ENCODE data around the gene TMPRSS13.

Gene TMPRSS13

GRCh38 chr11:117887431-117888138 is 41.6 kb downstream of the TMPRSS13 start:
- DNase-seq: no peak

- no peak for DNase-seq
Observed at GRCh38 chr11:117885777-117886176, 43.4 kb downstream of the TMPRSS13 start.

- DNase-seq: no peak
Observed at GRCh38 chr11:117884994-117885393, 44.2 kb downstream of the TMPRSS13 start.

GRCh38 chr11:117883063-117883462 is 46.1 kb downstream of the TMPRSS13 start:
- no peak for DNase-seq

DNA sequence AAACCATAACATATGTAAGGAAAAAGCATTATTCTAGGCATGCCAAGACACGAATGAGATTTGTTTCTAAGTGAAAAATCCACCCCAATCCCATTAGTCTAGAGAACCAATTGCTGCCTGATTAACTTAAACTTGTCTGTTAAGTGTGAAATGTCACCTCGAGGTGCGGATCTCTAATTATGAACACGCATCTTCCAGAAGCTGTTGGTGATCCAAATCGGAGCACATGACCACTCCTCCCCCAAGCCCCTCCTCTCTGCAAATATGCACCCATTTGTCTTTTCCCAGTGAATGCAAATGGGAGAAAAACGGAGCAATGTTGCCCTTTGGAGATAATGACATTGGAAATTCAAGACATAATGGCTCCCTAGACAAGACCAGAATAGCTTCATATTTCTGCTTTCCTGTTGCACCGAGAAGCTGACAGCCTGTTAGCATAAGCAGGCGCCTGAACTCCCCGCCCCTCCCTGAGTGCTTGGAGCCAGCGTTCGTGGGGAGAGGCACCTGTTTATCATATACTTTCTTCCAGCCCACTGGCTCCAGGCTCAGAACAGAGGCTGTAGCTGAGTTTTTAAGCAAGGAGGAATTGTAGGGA is 46.8 kb downstream of the TMPRSS13 start:
- DNase-seq: no peak

- no peak for DNase-seq
Observed at GRCh38 chr11:117881217-117881616, 48.0 kb downstream of the TMPRSS13 start.

DNA sequence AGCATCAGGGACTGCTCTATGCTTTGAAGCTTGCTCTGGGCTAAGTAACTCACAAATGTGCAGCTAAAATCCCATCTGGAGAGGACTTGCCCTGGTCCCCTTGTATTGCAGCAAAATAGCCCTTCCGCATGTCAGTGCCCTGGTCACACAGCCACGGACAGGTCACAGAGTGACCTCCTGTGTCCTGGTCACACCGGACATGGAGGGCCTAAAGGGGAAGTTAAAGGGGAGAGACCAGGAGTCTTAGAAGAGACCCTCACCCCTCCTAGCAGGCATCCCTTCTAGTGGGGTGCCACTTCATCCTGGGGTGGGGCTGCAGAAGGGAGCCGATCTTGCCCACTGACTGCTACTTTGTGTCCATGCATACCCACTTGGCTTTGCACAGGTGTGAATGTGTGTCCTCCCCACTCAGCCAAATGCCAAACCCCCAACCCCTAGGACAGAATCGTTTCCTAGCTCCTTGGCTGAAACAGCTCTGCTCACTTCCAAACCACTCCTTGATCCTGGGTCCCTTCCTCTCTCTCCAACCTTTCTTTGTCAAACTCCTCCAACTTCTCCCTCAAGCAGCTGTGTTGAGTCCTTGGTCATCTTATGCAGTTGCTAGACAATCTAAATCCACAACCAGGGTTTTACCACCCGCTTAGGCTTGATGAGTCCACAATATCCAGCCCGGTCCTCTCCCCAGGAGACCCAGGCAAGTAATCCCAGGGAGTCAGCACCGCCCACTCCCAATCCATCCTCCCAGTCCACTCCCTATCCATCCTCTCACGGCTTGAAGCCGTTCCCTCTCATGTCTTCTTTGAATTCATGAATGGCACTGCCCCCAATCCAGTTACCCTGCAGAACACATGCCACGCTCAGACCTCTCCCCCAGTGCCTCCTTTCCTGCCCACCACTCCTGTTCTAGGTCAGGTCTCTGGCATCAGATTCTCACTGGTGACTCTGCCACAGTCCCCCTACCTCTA is 49.4 kb downstream of the TMPRSS13 start:
- no peak for DNase-seq

DNA sequence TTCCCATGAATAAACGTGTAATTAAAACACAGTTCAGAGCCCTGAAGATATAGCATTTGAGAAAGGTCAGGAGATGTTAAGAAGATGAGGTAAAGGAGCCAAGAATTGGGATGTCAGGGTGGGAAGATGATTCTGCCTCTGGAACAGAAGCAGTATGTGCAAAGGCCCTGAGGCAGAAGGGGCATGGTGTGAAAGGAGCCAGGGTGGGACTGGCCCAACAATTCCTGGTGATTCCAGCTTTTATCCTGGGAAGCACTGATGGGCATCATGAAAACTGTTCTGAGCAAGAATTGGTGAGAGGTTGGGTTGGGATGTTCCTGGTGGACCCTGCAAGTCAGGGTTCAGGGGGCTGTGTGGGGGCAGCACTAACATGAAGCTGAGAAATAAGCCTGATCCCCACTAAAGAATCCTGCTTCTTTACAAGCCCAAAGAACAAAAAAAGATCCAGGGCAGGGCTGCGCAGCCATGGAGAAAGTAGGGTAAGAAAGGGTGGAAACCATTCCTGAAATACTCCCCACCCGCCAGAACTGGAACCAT is 50.2 kb downstream of the TMPRSS13 start:
- no peak for DNase-seq

- no peak for DNase-seq
Observed at GRCh38 chr11:117878314-117878938, 50.8 kb downstream of the TMPRSS13 start.

GRCh38 chr11:117877120-117877784 is 52.0 kb downstream of the TMPRSS13 start:
- no peak for DNase-seq

DNA sequence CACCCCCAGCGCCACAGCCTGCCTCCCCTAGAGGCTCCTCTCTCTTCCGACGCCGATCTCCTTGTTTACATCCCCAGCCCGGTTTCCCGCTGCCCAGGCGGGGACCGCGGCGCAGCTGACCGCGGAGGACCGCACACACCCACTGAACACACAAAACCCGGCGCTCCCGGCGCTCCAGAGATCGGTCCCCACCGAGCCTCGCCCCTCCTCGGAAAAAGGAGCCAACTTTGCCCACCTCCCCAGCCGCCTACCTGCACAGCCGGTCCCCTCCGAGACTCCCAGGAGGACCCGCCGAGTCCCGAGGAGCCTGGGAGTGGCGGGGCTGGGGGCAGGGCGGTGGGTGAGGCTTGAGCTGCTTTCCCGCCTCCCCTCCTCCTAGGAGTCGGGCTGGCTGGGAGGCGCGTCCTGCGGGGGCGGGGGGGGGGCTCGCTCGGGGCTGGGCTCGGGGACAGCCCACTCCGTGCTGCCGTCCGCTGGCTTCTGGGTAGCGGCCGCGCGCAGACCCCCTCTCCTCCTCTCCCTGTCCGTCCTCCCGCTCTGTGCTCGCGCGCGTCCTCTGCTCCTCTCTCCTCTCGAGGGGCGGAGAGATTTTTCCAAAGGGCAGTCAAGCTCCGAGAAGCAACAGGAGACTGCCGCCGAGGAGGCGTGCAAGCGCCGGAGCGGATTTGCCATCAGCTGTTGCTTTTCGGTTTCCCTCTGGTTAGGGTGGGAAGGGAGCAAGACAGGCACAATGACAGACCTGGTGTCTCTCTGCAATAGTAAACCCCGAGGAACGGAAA is 52.7 kb downstream of the TMPRSS13 start, which contains the start of gene FXYD6:
Gene FXYD6, minus strand, starts transcription at position 318 of the 779 bp plus-strand sequence. CDS start 33,882 bp downstream, outside the sequence.
- peak; percentile 14 for DNase-seq

DNA sequence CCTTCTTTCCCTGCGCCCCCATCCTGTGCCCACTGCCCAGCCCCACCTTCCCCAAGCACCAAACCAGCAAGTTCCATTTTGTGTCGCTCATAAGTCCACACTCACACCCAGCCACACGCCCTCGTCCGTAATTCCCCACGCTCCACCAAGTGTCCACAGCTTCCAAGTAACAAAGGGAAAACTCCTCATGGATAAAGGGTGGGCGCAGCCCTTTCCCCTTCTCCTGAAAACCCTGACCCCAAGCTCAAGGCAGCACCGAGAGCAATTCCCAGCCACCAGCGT is 53.2 kb downstream of the TMPRSS13 start:
- DNase-seq: no peak

- DNase-seq: no peak
Observed at GRCh38 chr11:117875382-117876058, 53.7 kb downstream of the TMPRSS13 start.

DNA sequence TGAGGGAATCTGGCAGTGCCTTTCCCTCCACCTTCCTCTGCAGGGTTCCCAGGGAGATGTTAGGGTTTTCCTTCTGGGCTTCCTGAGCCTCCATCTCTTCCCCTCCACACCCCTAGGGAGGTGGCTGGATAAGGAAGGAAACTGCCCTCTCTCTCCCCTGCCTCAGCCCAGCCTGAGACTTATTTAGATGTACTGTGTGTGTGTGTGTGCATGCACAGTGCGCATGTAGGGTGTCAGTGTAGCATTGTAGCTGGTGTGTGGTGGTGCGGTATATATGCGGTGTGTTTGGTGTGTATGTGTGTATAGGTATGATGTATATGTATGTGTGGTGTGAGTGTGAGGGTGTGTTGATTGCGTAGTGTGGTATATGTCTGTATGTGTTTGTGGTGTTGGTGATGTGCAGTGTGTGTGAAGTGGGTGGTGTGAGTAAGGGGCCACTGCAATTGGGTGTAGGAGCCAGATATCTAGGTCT is 54.3 kb downstream of the TMPRSS13 start:
- no peak for DNase-seq

DNA sequence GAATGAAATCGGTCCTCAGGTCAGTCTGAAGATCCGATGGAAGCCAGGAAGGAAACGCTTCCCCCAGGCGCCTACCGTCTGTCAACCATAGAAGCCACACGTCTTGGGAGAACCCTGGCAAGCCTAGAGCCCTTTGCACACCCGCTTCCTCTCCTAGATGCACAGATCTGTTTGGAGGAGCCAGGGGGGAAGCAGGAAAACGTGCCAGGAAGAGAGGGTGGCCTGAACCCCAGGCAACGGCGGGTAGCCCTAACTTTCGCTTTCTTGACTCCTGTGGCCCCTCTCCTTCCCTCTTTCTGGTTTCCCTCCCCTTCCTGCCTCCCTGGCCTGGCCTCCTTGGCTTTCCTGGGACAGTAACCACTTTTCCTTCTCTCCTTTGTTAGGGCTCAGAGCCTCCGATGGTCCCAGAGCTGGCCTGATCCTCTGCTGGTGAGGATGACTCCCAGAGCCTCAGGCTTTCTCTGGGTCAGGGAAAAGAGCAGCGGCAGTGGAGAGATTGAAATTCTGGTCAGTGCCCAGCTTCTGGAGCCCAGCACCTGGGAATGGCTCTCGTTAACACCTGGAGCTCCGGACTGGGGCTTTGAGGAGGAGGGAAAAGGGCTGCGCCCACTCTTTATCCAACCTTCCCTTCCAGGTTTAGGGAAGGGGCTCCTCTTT is 54.8 kb downstream of the TMPRSS13 start:
- DNase-seq: no peak

DNA sequence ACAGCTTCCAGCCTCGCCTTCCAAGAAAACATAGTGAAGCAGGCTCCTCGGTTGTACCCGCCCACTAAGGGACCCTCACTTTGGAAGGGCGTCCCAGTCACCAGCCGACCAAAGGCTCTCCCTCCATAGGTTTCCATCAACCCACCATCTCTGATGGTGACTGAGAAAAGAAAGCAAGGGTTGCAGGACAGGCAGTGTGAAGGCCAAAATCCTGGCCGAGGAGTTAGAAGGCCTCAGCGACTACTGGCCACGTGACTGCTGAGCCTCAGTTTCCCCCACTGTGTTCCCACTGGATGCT is 55.4 kb downstream of the TMPRSS13 start:
- DNase-seq: no peak

- DNase-seq: peak; percentile 18
Observed at GRCh38 chr11:117872975-117873827, 56.0 kb downstream of the TMPRSS13 start.

DNA sequence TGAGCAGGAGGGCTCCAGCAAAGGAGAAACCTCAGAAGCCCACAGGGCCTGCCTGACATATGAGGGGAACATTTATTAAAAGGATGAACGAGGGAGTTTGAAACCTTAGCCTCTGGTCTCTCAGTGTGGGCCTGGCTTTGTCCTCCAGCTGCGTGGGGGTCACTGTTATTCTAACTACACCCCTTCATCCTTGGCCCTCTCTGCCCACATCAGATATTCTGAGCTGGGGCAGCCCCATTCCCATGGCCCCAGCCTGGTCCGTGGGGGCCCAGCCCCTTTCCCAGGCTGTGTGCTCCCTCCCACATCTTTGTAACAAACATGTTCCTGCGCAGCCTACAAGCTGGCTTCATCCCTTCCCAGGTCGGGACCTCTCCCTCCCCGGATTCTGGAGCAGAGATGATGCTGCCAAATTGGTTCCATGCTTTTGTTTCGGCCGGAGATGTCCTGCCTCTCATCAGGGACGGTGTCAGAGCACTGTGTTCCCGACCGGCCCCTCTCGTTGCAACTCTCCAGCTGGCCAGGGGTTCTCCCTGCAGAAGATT is 56.7 kb downstream of the TMPRSS13 start:
- no peak for DNase-seq

DNA sequence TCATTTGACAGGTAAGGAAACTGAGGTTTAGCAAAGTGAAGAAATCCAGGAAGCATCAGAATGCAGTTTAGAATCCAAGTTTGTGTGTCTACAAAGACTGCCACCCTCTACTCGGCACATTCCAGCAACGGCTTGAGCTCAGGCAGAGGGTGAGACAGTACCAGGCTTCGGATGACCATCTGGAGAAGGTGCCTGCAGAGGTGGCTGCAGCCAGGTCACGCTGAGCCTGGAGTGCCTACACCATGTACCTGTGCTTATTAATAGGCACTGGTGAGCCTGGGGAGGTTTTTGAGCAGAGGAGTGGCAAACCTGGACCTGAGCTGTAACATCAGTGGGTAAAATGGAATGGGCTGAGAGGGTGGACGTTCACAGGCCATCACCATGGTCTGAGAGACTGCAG is 57.4 kb downstream of the TMPRSS13 start:
- DNase-seq: no peak
